GM18526 (cell line): ENCODE results near the gene MIEF1.

Source experiments
- POLR2A ChIP-seq: IDR thresholded peaks from 3 replicates; pipeline ENCODE4 v1.6.1; 2011; ENCODE audit not compliant: insufficient read length; ENCODE audit errors: extremely low read depth

Gene MIEF1

DNA sequence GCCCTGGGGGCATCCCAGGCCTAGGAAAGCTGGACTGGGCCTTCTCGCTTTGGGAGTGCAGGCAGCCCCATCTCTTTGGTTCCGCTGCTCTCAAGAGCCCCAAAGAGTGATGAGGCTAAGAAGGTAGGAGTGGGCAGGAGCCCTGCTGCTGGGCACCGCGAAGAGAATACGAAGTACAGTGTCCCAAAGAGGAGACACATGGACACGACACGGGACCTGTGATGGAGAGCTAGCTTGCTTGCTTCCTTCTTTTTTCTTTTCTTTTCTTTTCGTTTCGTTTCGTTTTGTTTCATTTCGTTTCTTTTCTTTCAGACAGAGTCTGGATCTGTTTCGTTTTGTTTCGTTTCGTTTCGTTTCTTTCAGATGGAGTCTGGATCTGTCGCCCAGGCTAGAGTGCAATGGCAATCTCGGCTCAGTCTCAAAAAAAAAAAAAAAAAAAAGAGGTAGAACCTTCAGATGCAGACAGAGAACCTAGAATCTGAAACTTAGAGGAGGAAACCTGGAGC, 34.6 kb upstream of the MIEF1 start:
- no peak for TF ChIP-seq POLR2A

GRCh38 chr22:39468487-39469325, 33.4 kb upstream of the MIEF1 start:
- no peak for TF ChIP-seq POLR2A

DNA sequence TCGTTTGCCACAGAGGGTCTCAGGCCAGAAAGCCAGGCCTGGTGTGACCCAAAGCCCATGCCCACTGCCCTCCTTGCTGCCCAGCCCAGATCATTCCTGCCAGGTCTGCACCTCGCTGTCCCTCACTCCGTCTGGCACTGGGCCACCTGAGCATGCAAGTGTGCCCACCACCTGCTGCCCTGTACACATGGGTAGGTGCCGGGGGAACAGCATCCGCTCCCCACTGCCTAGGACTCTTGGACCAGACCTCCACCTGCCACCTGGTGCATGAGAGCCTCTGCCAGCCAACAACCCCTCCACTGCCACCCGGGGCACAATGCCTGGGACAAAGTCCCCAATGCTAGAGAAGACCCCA, 32.8 kb upstream of the MIEF1 start:
- TF ChIP-seq POLR2A = no peak

- no peak for TF ChIP-seq POLR2A
These were observed 32.2 kb upstream of the MIEF1 start for GRCh38 chr22:39469681-39470450.

GRCh38 chr22:39470451-39471291, 31.4 kb upstream of the MIEF1 start:
- no peak for TF ChIP-seq POLR2A

- TF ChIP-seq POLR2A = peak; percentile 16
These were observed 30.5 kb upstream of the MIEF1 start for GRCh38 chr22:39471381-39472141.

DNA sequence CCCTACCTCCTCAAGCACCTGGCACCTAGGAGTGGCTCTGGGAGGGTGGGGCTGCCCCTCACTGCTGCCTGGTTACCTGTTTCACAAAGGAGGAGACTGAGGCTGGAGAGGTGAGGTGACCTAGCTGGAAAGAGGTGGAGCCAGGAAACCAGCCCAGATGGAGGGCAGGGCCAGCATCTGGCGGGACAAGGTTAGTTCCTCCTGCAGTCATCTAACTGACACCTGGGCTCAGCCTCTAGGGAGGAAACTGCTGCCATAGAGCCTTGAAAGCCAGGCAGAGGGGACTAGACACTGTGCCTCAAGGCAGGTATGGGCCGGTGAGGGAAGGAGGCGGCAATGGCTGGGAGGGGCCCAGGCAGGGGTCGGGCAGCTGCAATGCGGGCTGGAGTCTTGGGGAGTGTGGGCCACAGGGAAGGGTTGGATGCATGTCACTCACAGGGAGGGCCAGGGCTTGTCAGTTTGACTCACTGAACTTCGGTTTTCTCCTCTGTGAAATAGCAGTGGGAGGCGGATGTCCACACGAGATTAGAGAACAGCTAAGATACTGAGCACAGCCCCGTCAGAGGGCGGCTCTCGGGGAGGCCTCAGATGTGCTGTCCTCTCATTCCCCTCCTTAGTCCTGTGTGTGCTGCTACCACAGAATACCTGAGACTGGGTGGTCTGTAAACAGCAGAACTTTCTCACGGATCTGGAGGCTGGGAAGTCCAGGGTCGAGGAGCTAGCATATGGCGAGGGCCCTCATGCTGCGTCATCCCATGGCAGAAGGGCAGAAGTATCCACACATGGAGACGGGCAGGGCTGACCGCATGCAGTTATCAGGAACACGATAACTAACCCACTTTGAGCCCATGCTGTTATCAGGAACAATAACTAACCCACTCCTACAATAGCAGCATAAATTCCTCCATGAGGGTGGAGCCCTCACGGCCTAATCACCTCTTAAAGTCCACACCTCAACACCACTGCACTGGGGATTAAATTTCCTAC, 29.2 kb upstream of the MIEF1 start:
- no peak for TF ChIP-seq POLR2A

DNA sequence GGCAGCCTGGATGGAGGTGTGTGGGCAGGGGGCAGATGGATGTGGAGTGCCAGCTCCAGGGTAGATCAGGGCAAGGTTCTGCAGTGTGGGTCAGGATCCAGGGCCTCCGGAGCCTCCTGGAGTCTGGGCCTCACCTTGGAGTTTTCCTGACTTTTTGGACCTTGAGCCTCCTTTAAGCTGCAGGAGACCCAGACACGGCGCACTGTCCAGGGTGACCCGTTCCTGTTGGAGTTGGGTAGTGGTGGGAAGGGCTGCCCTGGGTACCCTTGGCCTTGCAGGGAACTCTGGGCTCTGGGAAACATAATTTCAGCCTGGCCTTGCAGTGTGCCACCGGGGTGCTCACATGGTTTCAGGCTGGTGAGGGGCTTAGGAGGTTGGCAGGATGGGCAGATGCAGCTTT, 28.2 kb upstream of the MIEF1 start:
- TF ChIP-seq POLR2A = no peak

GRCh38 chr22:39474351-39475111, 27.6 kb upstream of the MIEF1 start:
- TF ChIP-seq POLR2A = no peak

- TF ChIP-seq POLR2A = no peak
These were observed 26.8 kb upstream of the MIEF1 start for GRCh38 chr22:39475337-39475736.

DNA sequence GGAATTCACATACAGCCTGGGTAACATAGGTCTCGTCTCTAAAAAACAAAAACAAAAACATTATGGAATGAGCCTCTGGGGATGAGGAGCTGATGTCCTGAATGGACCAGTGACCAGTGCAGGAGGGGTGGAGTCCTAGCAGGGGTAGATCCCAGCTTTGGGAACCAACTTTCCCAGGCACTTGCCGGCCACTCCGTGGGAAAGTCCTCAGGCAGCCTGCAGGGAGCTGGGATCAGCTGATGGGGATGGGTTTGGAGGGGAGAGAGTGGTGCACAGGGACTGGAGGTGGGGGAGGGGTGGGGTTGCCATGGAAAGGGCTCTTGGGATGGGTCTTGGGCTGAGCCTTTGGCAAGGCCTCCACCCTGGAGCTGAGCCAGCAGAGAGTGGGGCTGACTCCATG, 26.2 kb upstream of the MIEF1 start:
- no peak for TF ChIP-seq POLR2A

DNA sequence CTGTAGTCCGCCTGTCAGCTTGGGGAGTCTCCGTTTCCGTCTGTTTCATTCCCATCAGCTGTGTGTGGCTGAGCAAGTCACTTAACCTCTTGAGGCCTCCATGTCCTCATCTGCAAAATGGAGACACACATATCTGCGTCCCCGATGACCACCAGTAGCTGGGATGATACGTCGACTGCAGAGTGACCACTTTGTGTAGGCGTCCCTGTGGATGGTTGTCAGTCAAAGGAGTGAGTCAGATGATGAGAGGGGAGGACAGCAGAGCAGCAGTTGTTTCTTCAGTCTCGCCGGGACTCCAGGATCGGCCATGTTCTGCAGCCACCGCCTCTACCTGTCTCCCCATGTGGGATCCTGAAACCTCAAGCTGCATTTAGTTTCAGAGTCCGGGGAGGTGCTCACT, 25.4 kb upstream of the MIEF1 start:
- TF ChIP-seq POLR2A = no peak

GRCh38 chr22:39477542-39477941, 24.5 kb upstream of the MIEF1 start:
- no peak for TF ChIP-seq POLR2A
